ENCODE results near the gene TEAD2. TPM values are rescaled to one million over a fixed set of nuclear protein-coding genes. Genes with fewer than 3 reads are reported as not detected.
"Not testable (repeated sequence)": the region's sequence is repeated elsewhere in the genome, so short reads cannot be mapped to it uniquely, and the experiment has no call there.

TEAD2 gene
- total RNA-seq, 4 donors from 2014 or later, result 3.8 to 12.4 (median 8.2) TPM

DNA sequence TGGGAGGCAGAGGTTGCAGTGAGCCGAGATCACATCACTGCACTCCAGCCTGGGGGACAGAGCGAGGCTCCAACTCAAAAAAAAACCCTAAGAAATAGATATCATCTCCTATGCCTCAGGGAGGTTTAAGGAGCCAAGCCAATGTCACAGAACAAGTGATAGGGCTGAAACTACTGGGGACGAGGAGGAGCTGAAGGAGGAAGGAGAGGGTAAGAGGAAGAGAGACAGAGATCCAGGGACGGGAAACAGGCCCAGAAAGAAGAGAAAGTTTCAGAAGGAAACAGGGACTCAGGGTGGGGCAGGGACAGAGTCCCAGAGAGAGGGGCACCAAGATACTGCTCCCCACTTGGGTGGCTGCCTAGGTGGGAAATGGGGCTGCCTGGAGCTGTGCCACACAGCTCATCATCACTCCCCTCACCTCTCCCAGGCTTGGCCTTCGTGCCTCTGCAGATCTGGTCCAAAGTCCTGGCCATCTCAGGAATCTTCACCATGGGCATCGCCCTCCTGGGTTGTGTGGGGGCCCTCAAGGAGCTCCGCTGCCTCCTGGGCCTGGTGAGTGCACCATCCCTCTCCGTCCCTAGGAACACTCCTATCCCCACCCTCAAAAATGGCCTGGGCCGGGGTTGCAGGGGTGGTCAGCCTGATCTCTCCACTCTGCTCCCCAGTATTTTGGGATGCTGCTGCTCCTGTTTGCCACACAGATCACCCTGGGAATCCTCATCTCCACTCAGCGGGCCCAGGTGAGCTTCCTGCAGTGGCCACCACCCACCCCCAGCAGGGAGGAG is 25.5 kb downstream of the TEAD2 start:
- 84% methylated on average over 6 to 9 of the region's 10 CpGs for WGBS, 2 donors
- no peak for DNase-seq

GRCh38 chr19:49335784-49336481 is 26.3 kb downstream of the TEAD2 start:
- H3K4me3 ChIP-seq, result peak overlapping the region in 3 of 4 donors; percentile 36 to 59 (median 39)
- 57 to 74% methylated on average over 8 to 14 of the region's 14 CpGs for WGBS, 2 donors
- H3K36me3 ChIP-seq, result peaks cover 0 to 2% (median 0%) of the 10 kb centered on the region in 3 donors
- intact Hi-C loops (cut with DNase I), result no loop called here
- TF ChIP-seq POLR2A (IDR thresholded peaks at IDR 0.05), result no peak
- H3K9me3 ChIP-seq, result no peaks in the 10 kb centered on the region
- no peak for DNase-seq
- H3K27me3 ChIP-seq, result no peaks in the 10 kb centered on the region
- H3K27ac ChIP-seq, result peak overlapping the region; percentile 9 to 61 (median 42)
- H3K4me1 ChIP-seq, result peaks cover 19 to 55% (median 27%) of the 10 kb centered on the region in 3 donors

More for the DNA sequence above, 25.5 kb downstream of the TEAD2 start:
- H3K4me3 ChIP-seq, result peak overlapping the region in 1 of 4 donors; percentile 59
- H3K36me3 ChIP-seq, result peaks cover 0 to 7% (median 0%) of the 10 kb centered on the region in 3 donors
- H3K27ac ChIP-seq, result peak overlapping the region in 1 of 4 donors; percentile 44
- intact Hi-C loops (cut with DNase I), result no loop called here
- no peaks in the 10 kb centered on the region for H3K27me3 ChIP-seq
- TF ChIP-seq POLR2A (IDR thresholded peaks at IDR 0.05) (no peak), CTCF (IDR thresholded peaks at IDR 0.05) (no peak)
- peaks cover 19 to 58% (median 27%) of the 10 kb centered on the region in 3 donors for H3K4me1 ChIP-seq
- H3K9me3 ChIP-seq, result no peaks in the 10 kb centered on the region

- WGBS, 2 donors, result 63 to 70% methylated on average over 12 to 13 of the region's 13 CpGs
- H3K9me3 ChIP-seq, result no peaks in the 10 kb centered on the region
- H3K4me3 ChIP-seq, result peak within 1 kb of the TSS in 3 of 4 donors; percentile 36 to 59 (median 39)
- intact Hi-C loops (cut with DNase I), result no loop called here
- DNase-seq, result no peak
- H3K27ac ChIP-seq, result peak within 1 kb of the TSS; percentile 34 to 61 (median 42)
- H3K4me1 ChIP-seq, result peaks cover 17 to 47% (median 21%) of the 10 kb centered on the region in 3 donors
- TF ChIP-seq CTCF (IDR thresholded peaks at IDR 0.05) (no peak), POLR2A (IDR thresholded peaks at IDR 0.05) (no peak)
- no peaks in the 10 kb centered on the region for H3K27me3 ChIP-seq
- H3K36me3 ChIP-seq, result peaks cover 0 to 7% (median 0%) of the 10 kb centered on the region in 3 donors
Measured at GRCh38 chr19:49335071-49335783, 27.0 kb downstream of the TEAD2 start, which contains the start of gene CD37. Gene CD37, plus strand, starts transcription at chr19:49335406. Its CDS starts 135 bp downstream, at chr19:49335541.

DNA sequence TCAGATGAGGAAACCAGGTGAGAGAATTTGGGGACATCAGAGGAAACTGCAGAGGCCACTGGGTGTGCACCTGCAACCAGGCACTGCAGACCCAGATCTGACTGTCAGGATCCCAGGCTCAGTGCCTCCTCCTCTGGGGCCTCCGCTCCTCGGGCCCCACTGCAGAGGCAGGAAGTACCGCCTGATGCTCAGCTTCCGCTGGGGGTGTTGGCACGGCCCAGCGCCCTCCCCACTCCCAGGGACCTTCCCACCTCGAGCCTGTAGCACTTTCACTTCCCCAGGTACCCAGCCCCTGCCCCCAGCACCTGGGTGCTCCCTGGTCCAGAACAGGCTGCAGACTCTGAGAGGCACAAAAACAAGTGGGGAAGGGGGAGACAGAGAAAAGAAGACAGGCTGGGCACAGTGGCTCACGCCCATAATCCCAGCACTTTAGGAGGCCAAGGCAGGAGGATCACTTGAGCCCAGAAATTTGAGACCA is 28.4 kb downstream of the TEAD2 start:
- H3K27ac ChIP-seq, result peak overlapping the region in 2 of 4 donors; percentile 13 to 21
- peaks cover 0 to 7% (median 0%) of the 10 kb centered on the region in 3 donors for H3K36me3 ChIP-seq
- H3K4me1 ChIP-seq, result peaks cover 9 to 34% (median 10%) of the 10 kb centered on the region in 3 donors
- no peak for TF ChIP-seq POLR2A (IDR thresholded peaks at IDR 0.05)
- WGBS, 2 donors, result 50 to 69% methylated on average over 1 to 4 of the region's 8 CpGs
- H3K4me3 ChIP-seq, result no peak overlapping the region
- no peaks in the 10 kb centered on the region for H3K9me3 ChIP-seq
- H3K27me3 ChIP-seq, result no peaks in the 10 kb centered on the region
- DNase-seq, result no peak
- intact Hi-C loops (cut with DNase I), result no loop called here

- H3K27ac ChIP-seq, result peak overlapping the region in 1 of 4 donors; percentile 13
- WGBS, 2 donors, result 44 to 50% methylated on average over 3 of the region's 3 CpGs
- TF ChIP-seq CTCF (IDR thresholded peaks at IDR 0.05) (no peak), POLR2A (IDR thresholded peaks at IDR 0.05) (no peak)
Measured at GRCh38 chr19:49333418-49333805, 28.8 kb downstream of the TEAD2 start.

GRCh38 chr19:49332691-49333417 is 29.4 kb downstream of the TEAD2 start:
- H3K27me3 ChIP-seq; H3K9me3 ChIP-seq; H3K27ac ChIP-seq; H3K36me3 ChIP-seq; DNase-seq; intact Hi-C loops (cut with DNase I); H3K4me3 ChIP-seq: not testable (repeated sequence)
- WGBS, 2 donors, result 77 to 78% methylated on average over 13 of the region's 13 CpGs
- peaks cover under 1 to 30% (median under 1%) of the 10 kb centered on the region in 3 donors for H3K4me1 ChIP-seq

More at GRCh38 chr19:49333418-49333805, 28.8 kb downstream of the TEAD2 start:
- peaks cover 6 to 31% (median 6%) of the 10 kb centered on the region in 3 donors for H3K4me1 ChIP-seq
- no peaks in the 10 kb centered on the region for H3K9me3 ChIP-seq
- peaks cover 0 to 7% (median 0%) of the 10 kb centered on the region in 3 donors for H3K36me3 ChIP-seq
- no peaks in the 10 kb centered on the region for H3K27me3 ChIP-seq
- no peak for DNase-seq
- no peak overlapping the region for H3K4me3 ChIP-seq
- intact Hi-C loops (cut with DNase I), result no loop called here

Data from esophagus squamous epithelium (tissue), 5 donors.